ENCODE measurements around the gene ATP6V0A1.

DNA sequence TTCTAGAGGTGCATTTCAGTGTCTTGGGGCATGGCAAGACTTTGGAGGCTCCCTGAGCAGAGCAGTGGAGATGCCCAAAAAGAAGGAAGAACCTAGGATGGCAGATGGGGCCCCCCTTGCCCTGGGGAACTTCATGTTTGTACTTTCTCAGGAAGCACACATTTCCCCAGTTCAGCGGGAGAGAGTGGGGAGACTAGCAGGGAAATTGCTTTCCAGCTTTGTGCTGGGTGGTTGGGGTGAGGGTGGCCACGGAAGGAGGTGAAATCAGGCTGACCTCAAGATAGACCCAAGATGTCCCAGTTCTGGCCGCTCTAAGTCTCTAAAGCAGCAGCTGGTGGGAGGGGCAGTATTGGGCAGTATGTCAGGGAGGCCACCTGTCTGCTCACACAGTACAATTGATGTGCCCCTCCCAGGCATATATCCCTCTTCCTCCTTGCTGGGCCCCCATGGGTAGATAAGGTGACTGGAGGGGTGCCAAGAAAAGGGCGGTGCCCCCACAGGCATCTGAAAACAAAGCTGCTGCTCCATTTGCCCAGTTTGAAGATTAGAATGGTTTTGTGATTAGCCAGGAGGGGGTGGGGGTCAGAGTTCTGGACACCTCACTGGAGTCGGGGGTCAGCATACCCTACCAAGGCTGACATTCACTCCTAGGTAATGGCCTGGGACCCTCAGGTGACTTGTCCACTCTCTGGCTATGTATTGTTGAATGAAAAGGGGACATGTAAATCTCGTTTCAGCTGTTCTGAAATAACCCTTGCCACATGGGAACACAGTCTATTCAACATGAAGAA is 60.3 kb downstream of the ATP6V0A1 start:
- TF ChIP-seq, protein P1, sequence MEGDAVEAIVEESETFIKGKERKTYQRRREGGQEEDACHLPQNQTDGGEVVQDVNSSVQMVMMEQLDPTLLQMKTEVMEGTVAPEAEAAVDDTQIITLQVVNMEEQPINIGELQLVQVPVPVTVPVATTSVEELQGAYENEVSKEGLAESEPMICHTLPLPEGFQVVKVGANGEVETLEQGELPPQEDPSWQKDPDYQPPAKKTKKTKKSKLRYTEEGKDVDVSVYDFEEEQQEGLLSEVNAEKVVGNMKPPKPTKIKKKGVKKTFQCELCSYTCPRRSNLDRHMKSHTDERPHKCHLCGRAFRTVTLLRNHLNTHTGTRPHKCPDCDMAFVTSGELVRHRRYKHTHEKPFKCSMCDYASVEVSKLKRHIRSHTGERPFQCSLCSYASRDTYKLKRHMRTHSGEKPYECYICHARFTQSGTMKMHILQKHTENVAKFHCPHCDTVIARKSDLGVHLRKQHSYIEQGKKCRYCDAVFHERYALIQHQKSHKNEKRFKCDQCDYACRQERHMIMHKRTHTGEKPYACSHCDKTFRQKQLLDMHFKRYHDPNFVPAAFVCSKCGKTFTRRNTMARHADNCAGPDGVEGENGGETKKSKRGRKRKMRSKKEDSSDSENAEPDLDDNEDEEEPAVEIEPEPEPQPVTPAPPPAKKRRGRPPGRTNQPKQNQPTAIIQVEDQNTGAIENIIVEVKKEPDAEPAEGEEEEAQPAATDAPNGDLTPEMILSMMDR (IDR thresholded peaks at IDR 0.05; ENCODE audit: poor library complexity, severe bottlenecking), result no peak
- TF ChIP-seq EZH2 (IDR thresholded peaks at IDR 0.05; ENCODE audit: borderline replicate concordance, insufficient read depth, low read length, poor library complexity, severe bottlenecking), result no peak
- no peak for TF ChIP-seq POLR2AphosphoS5 (IDR thresholded peaks at IDR 0.05)
- no peak for TF ChIP-seq RAD21 (conservative IDR thresholded peaks at IDR 0.05)
- TF ChIP-seq, protein P2, sequence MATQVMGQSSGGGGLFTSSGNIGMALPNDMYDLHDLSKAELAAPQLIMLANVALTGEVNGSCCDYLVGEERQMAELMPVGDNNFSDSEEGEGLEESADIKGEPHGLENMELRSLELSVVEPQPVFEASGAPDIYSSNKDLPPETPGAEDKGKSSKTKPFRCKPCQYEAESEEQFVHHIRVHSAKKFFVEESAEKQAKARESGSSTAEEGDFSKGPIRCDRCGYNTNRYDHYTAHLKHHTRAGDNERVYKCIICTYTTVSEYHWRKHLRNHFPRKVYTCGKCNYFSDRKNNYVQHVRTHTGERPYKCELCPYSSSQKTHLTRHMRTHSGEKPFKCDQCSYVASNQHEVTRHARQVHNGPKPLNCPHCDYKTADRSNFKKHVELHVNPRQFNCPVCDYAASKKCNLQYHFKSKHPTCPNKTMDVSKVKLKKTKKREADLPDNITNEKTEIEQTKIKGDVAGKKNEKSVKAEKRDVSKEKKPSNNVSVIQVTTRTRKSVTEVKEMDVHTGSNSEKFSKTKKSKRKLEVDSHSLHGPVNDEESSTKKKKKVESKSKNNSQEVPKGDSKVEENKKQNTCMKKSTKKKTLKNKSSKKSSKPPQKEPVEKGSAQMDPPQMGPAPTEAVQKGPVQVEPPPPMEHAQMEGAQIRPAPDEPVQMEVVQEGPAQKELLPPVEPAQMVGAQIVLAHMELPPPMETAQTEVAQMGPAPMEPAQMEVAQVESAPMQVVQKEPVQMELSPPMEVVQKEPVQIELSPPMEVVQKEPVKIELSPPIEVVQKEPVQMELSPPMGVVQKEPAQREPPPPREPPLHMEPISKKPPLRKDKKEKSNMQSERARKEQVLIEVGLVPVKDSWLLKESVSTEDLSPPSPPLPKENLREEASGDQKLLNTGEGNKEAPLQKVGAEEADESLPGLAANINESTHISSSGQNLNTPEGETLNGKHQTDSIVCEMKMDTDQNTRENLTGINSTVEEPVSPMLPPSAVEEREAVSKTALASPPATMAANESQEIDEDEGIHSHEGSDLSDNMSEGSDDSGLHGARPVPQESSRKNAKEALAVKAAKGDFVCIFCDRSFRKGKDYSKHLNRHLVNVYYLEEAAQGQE (IDR thresholded peaks at IDR 0.05; ENCODE audit: borderline replicate concordance), result no peak
- TF ChIP-seq MXI1 (conservative IDR thresholded peaks at IDR 0.05; ENCODE audit: poor library complexity, severe bottlenecking), result no peak

Measured in neural cell (in vitro differentiated cells).